Brain microvascular endothelial cell (primary cell): ENCODE results near the gene NXPH1.
A peak's percentile ranks its signal among the peaks of the same experiment; 100 is the strongest.
"Not testable (repeated sequence)": the region's sequence is repeated elsewhere in the genome, so short reads cannot be mapped to it uniquely, and the experiment has no call there.

Experiments used
- DNase-seq: peaks from one replicate; pipeline ENCODE4 v3.0.0-alpha.2; 2020
- H3K27ac ChIP-seq: fragments of 250-450 bp; sonication (Bioruptor Pico); 2 replicates; pipeline ENCODE4 v1.5.1; 2020; ENCODE audit warnings: mild to moderate bottlenecking, moderate library complexity
- H3K27me3 ChIP-seq: fragments of 250-450 bp; sonication (Bioruptor Pico); replicated peaks from 2 replicates; pipeline ENCODE4 v1.5.1; 2020; ENCODE audit warnings: mild to moderate bottlenecking
- H3K36me3 ChIP-seq: fragments of 250-450 bp; sonication (Bioruptor Pico); replicated peaks from 2 replicates; pipeline ENCODE4 v1.5.1; 2020; ENCODE audit warnings: mild to moderate bottlenecking
- H3K4me3 ChIP-seq: 2 replicates; pipeline ENCODE4 v1.5.1; 2011; ENCODE audit warnings: low read depth, mild to moderate bottlenecking, control low read depth, low read length, moderate library complexity
- CTCF ChIP-seq: IDR thresholded peaks from 2 replicates; pipeline ENCODE4 v1.5.1; 2011; ENCODE audit warnings: low read depth, mild to moderate bottlenecking, moderate library complexity, low read length, control low read depth, inconsistent platforms; ENCODE audit errors: missing control alignments
- in situ Hi-C: cut with HindIII; loops from 2 replicates; pipeline ENCODE4 v1.10.0; 2017; ENCODE audit warnings: low sequenced_read_pairs, low pct_ligation_motif_present

NXPH1 gene

GRCh38 chr7:8724080-8724718 is 290.8 kb downstream of the NXPH1 start:
- peak; percentile 57 for TF ChIP-seq CTCF
- Histone ChIP-seq H3K27me3 (no peaks in the 10 kb centered on the region), H3K4me3 (no peak overlapping the region), H3K36me3 (no peaks in the 10 kb centered on the region), H3K27ac (no peak overlapping the region)
- DNase-seq: peak; percentile 2
- in situ Hi-C loops: no loop called here

GRCh38 chr7:8731756-8732155 is 298.3 kb downstream of the NXPH1 start:
- in situ Hi-C loops, DNase-seq, H3K27me3 ChIP-seq, H3K27ac ChIP-seq, H3K36me3 ChIP-seq, H3K4me3 ChIP-seq: not testable (repeated sequence)

GRCh38 chr7:8739837-8740236 is 306.4 kb downstream of the NXPH1 start:
- DNase-seq: no peak
- Histone ChIP-seq H3K27ac (no peak overlapping the region), H3K36me3 (no peaks in the 10 kb centered on the region), H3K4me3 (no peak overlapping the region), H3K27me3 (no peaks in the 10 kb centered on the region)
- TF ChIP-seq CTCF: no peak
- in situ Hi-C loops: no loop called here

GRCh38 chr7:8742837-8743236 is 309.4 kb downstream of the NXPH1 start:
- H3K27me3 ChIP-seq: no peaks in the 10 kb centered on the region
- in situ Hi-C loops: no loop called here
- no peak for TF ChIP-seq CTCF
- H3K36me3 ChIP-seq: no peaks in the 10 kb centered on the region
- no peak overlapping the region for H3K27ac ChIP-seq
- no peak for DNase-seq
- no peak overlapping the region for H3K4me3 ChIP-seq

- TF ChIP-seq CTCF: no peak
- Histone ChIP-seq H3K27ac (no peak overlapping the region), H3K27me3 (no peaks in the 10 kb centered on the region), H3K36me3 (no peaks in the 10 kb centered on the region), H3K4me3 (no peak overlapping the region)
- in situ Hi-C loops: no loop called here
- no peak for DNase-seq
These were observed 313.9 kb downstream of the NXPH1 start for GRCh38 chr7:8747338-8747737.

- no peak for TF ChIP-seq CTCF
- H3K27me3 ChIP-seq: no peaks in the 10 kb centered on the region
- no peaks in the 10 kb centered on the region for H3K36me3 ChIP-seq
- in situ Hi-C loops: no loop called here
- H3K27ac ChIP-seq: no peak overlapping the region
- DNase-seq: no peak
- H3K4me3 ChIP-seq: no peak overlapping the region
These were observed 318.3 kb downstream of the NXPH1 start for GRCh38 chr7:8751557-8752231.
